Activated CD8-positive, alpha-beta memory T cell treated with anti-CD3 and anti-CD28 coated beads, Interleukin-2, amount 10 ng/mL, durations not matched to agents 7 days and 5 days (primary cell): ENCODE data around the gene RING1. TPM values are rescaled to one million over a fixed set of nuclear protein-coding genes. Genes with fewer than 3 reads are reported as not detected.
A peak's percentile ranks its signal among the peaks of the same experiment; 100 is the strongest.

Experiments
- ATAC-seq: fragments of 150-1000 bp; cut with Tn5 transposase; one replicate; pipeline ENCODE4 v1.10.0; 2021; ENCODE audit warnings: moderate library complexity
- CTCF ChIA-PET: fragments of 350-600 bp; sonication (Branson Sonifier 250); formaldehyde crosslinking; loops from one replicate; lab custom pipeline; 2021; ENCODE audit warnings: antibody characterized with exemption; lab: Charles Lee
- DNase-seq: peaks from one replicate; pipeline ENCODE4 v3.0.0-alpha.2; 2020
- H3K27ac Mint-ChIP-seq: one replicate; pipeline ENCODE4 v1.8.0; 2021; ENCODE audit warnings: mild to moderate bottlenecking, mixed read lengths
- H3K27me3 Mint-ChIP-seq: one replicate; pipeline ENCODE4 v1.8.0; 2021; ENCODE audit warnings: mixed read lengths
- H3K36me3 Mint-ChIP-seq: one replicate; pipeline ENCODE4 v1.8.0; 2021; ENCODE audit warnings: mild to moderate bottlenecking, mixed read lengths
- H3K4me1 Mint-ChIP-seq: one replicate; pipeline ENCODE4 v1.8.0; 2021; ENCODE audit warnings: mixed read lengths
- H3K4me3 Mint-ChIP-seq: one replicate; pipeline ENCODE4 v1.8.0; 2021; ENCODE audit warnings: mild to moderate bottlenecking, moderate library complexity, mixed read lengths
- H3K9me3 Mint-ChIP-seq: one replicate; pipeline ENCODE4 v1.8.0; 2022; ENCODE audit warnings: low read depth, mixed read lengths
- total RNA-seq, 2 experiments: library from RNA; stranded (reverse); gene quantifications; one replicate each; pipeline ENCODE4 v1.2.3, GENCODE V29; 2021

Gene RING1
- total RNA-seq, 2 experiments from 2014 or later: 32.6 to 37.8 TPM

DNA sequence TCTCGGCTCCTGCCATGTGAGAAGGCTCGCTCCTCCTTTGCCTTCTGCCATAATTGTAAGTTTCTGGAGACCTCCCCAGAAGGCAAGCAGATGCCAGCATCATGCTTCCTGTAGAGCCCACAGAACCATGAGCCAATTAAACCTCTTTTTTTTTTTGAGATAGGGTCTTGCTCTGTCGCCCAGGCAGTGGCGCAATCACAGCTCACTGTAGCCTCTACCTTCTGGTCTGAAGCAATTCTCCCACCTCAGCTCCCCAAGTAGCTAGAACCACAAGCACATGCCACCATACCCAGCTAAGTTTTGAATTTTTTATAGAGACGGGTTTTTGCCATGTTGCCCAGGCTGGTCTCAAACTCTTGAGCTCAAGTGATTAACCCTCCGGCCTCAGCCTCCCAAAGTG, 28.6 kb downstream of the RING1 start:
- CTCF ChIA-PET: interaction anchor here (0.7 to 1.2 kb wide), 2 partner anchors 10 to 39 kb away, joined by 3 to 4 read pairs; no protein-coding TSS in a partner anchor
- Mint-ChIP-seq H3K4me3 (no peak overlapping the region), H3K9me3 (no peaks in the 10 kb centered on the region), H3K4me1 (peaks cover 6% of the 10 kb centered on the region), H3K27ac (no peak overlapping the region), H3K36me3 (no peaks in the 10 kb centered on the region), H3K27me3 (peaks cover 45% of the 10 kb centered on the region)
- DNase-seq: no peak
- no peak for ATAC-seq

DNA sequence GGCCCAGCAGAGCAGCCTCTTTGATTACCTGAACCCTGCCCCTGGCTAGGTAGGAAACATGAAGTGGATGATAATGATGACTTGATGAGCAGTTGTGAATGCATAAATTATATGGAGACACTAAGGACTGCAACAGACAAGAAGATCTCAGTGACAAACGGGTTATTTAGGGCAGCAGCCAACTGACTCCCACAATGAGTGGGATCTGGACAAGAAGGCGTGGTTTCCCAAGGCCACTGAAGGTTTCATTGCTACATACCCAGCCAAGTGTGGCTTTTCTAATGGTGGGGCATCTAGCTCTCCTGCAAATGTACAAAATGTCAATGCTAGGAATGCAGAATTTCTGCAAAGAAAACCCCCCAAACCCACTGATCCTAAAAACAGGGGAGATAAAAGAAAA, 29.4 kb downstream of the RING1 start:
- Mint-ChIP-seq H3K36me3 (no peaks in the 10 kb centered on the region), H3K27me3 (peaks cover 48% of the 10 kb centered on the region), H3K4me3 (no peak overlapping the region), H3K4me1 (peaks cover 12% of the 10 kb centered on the region), H3K27ac (no peak overlapping the region), H3K9me3 (no peaks in the 10 kb centered on the region)
- DNase-seq: no peak
- CTCF ChIA-PET: interaction anchor here (1.0 to 1.4 kb wide), 4 partner anchors 11 to 113 kb away, joined by 3 to 5 read pairs (median 4); no protein-coding TSS in a partner anchor
- ATAC-seq: no peak

DNA sequence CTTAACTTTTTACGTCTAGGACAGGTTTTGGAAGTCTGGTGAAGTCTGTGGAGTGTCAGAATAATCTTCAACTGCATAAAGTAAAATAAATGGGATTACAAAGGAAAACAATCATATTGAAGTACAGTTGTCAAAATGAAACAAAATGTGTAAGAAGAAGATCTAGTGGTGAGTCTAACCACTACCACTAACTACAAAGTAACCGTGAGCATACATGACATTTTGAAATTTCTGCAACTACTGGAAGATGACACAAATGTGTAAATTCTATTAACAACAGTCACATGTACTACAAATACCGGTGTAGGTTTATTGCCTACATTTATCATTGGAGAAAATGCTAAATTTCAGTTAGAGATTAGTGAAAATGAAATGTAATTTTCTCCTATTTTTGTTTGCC, 33.7 kb downstream of the RING1 start:
- no peaks in the 10 kb centered on the region for H3K9me3 Mint-ChIP-seq

DNA sequence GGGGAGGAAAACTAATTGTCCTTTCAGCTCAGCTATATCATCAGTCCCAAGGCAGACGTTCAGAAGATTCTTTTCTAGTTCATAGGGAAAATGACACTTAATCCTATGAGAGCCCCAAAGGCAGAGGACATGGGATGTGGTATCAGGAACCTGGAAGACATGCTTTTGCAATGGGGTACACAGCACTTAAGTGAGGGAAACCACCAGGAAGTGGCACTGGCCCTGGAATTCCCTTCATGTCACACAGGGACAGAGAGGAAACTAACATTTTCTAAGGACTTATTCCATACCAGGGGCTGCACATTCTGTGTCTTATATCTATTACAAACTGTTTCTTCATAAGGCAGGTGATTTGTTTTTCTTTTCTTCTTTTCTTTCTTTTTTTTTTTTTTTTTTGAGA, 35.2 kb downstream of the RING1 start:
- CTCF ChIA-PET: interaction anchor here (0.7 to 2.1 kb wide), 5 partner anchors 23 to 117 kb away, joined by 3 to 6 read pairs (median 3); no protein-coding TSS in a partner anchor
- DNase-seq: no peak
- ATAC-seq: no peak
- Mint-ChIP-seq H3K27ac (no peak overlapping the region), H3K36me3 (no peaks in the 10 kb centered on the region), H3K4me3 (no peak overlapping the region), H3K9me3 (no peaks in the 10 kb centered on the region), H3K4me1 (peaks cover 16% of the 10 kb centered on the region), H3K27me3 (peaks cover 36% of the 10 kb centered on the region)

More for the DNA sequence above, 33.7 kb downstream of the RING1 start:
- Mint-ChIP-seq H3K4me3 (peak overlapping the region; percentile 25), H3K27ac (no peak overlapping the region), H3K36me3 (no peaks in the 10 kb centered on the region), H3K4me1 (peaks cover 12% of the 10 kb centered on the region), H3K27me3 (peaks cover 44% of the 10 kb centered on the region)
- CTCF ChIA-PET: interaction anchor here (2.1 to 2.2 kb wide), 2 partner anchors 80 to 124 kb away, joined by 5 to 6 read pairs; no protein-coding TSS in a partner anchor
- ATAC-seq: peak; percentile 75
- no peak for DNase-seq

DNA sequence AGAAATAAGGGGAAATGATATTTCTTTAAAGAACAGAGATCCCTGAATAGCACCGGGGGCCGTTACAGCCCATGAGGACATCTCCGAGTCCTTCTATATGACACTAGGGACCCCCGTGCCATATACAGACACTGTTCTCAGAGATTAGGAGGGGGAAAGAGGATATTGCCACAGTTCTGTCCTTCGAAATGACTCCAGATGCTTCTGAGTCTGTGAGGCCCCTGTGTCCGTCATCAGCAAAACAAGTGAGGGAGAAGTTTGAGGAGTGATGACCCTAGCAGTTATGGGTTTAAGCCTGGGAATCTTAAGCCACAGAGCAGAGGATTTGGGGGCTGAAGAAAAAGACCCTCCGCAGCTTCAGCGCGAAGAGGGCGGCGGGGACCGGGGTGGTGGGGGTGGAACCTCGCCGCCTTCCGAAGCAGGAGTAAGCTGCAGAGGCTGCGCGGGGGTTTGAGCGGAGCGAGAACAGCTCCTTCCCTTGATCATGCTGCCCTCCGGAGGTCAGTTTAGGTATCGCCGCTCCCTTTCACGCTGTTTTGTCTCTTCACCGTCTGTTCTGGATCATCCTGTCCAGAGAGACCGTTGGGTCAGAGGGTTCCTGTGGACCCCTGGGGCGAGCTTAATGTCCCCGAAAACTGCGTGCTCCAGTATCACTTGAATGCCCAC, 39.8 kb downstream of the RING1 start:
- Mint-ChIP-seq H3K9me3 (no peaks in the 10 kb centered on the region), H3K4me3 (peak overlapping the region; percentile 90), H3K27me3 (peaks cover 15% of the 10 kb centered on the region), H3K36me3 (peaks cover 21% of the 10 kb centered on the region), H3K27ac (peak overlapping the region; percentile 94), H3K4me1 (peaks cover 37% of the 10 kb centered on the region)
- CTCF ChIA-PET: interaction anchor here (0.5 to 6.2 kb wide), 47 partner anchors 8 to 410 kb away, joined by 3 to 108 read pairs (median 5); partner anchors contain the start of genes B3GALT4, HLA-DMA, HLA-DPA1 and HLA-DPB1
- peak; percentile 42 for ATAC-seq
- peak; percentile 95 for DNase-seq

DNA sequence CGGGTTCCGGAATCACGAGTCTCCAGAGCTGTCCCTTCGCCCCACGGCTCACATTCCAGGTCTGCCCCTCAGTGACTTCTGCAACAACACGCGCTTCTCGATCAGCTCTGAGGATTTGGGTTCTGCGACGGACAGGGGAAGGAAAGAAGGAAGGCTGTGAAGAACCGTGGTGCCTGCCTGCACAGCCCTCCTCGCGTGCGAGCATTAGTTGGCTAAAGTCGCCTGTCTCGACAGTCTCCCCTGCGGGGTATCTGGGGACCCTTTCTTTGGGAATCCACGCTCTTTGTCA, 40.3 kb downstream of the RING1 start:
- H3K36me3 Mint-ChIP-seq: peaks cover 21% of the 10 kb centered on the region
- ATAC-seq: peak; percentile 8
- peaks cover 11% of the 10 kb centered on the region for H3K27me3 Mint-ChIP-seq
- peak overlapping the region; percentile 90 for H3K4me3 Mint-ChIP-seq
- peaks cover 37% of the 10 kb centered on the region for H3K4me1 Mint-ChIP-seq
- CTCF ChIA-PET: interaction anchor here (0.8 to 6.2 kb wide), 44 partner anchors 8 to 410 kb away, joined by 3 to 108 read pairs (median 6); partner anchors contain the start of genes B3GALT4, HLA-DMA, HLA-DPA1 and HLA-DPB1
- DNase-seq: peak; percentile 66
- no peaks in the 10 kb centered on the region for H3K9me3 Mint-ChIP-seq
- peak overlapping the region; percentile 94 for H3K27ac Mint-ChIP-seq

DNA sequence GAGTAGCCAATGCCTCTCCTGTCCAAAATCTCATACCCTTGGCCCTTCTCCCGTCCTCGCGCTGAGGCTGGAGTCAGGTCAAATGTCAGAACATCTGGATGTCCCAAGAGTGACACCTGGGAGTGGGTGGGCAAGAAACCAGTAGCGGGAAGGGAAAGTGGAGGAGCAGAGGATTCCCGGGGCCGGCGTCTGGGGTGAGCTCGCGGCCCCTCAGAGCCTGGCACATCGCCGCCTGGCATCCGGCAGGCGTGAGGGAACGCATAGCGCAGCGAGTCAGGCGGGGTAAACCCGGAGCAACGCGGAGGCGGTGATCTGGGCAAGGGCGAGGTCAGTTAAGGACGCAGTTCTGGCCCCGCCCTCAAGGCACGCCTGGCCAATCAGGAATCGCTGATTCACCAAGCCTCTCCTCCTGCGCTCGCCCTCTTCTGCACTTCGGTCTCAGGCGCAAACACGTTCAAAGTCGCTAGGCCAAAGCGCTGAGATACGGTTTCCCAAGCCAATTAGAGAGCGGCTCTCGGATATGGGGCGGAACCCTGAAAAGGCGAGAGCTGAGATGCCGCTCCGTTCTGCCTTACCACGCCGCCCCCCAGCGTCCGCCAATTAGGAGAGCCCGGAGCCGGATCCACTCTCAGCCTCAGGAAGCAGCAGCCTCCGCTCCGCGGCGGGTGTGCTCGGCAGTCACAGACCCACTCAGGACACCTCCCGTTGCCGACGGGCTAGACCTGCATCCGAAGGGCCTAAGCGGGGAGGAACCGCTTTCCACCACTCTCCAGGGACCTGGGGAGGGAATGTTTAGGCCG, 40.8 kb downstream of the RING1 start:
- DNase-seq: peak; percentile 99
- peak overlapping the region; percentile 94 for H3K27ac Mint-ChIP-seq
- ATAC-seq: peak; percentile 93
- H3K27me3 Mint-ChIP-seq: peaks cover 10% of the 10 kb centered on the region
- no peaks in the 10 kb centered on the region for H3K9me3 Mint-ChIP-seq
- peaks cover 21% of the 10 kb centered on the region for H3K36me3 Mint-ChIP-seq
- peak overlapping the region; percentile 90 for H3K4me3 Mint-ChIP-seq
- peaks cover 37% of the 10 kb centered on the region for H3K4me1 Mint-ChIP-seq
- CTCF ChIA-PET: interaction anchor here (0.8 to 6.2 kb wide), 41 partner anchors 9 to 411 kb away, joined by 3 to 108 read pairs (median 6); partner anchors contain the start of genes B3GALT4, HLA-DPA1, HLA-DPB1 and HSD17B8

DNA sequence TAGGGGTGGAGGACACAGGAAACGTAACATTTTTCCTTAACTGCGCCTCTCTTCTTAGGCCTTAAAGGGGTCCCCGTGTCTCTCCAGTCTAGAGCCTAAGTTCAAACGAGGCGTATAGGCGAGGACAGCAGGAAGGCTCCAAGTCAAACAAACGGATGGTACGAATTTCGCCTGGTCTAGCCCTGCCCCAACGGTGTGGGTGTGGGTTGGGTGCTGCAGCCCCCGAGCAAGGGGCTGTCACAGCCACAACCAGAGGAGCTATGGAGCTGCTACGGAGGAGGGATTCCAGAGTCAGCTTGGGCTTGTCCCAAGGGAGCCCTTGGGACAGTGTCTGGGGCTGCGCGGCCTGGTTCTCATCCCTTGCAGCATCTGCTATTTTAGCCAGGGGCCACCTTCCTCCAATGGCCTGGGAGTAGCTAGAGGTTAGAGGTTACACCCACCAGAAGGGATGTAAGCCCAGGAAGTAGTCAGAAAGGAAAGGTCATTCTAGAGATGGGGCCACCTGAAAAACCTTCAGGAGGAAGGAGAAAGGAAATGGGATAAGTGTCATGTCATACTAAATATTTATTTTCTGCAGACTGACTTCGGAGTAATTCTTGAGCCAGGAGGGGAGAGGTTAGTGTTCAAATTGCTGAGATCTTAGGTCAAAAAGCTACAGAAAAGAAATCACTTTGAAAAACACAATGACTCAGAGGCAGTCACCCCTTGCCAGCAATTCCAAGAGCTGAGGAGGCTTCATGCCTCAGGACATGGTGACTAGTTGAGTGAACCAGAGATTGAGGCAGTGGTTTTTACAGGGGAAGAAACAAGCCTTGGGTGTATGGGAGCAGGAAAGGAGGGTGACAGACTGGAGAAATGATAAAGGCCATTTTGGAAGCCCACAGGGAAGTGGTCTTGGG, 41.7 kb downstream of the RING1 start:
- Mint-ChIP-seq H3K9me3 (no peaks in the 10 kb centered on the region), H3K36me3 (peaks cover 24% of the 10 kb centered on the region), H3K4me1 (peaks cover 37% of the 10 kb centered on the region), H3K4me3 (peak overlapping the region; percentile 90), H3K27me3 (peaks cover 10% of the 10 kb centered on the region), H3K27ac (peak overlapping the region; percentile 94)
- ATAC-seq (no peak), DNase-seq (peak; percentile 48)
- CTCF ChIA-PET: interaction anchor here (0.8 to 6.2 kb wide), 15 partner anchors 10 to 411 kb away, joined by 3 to 108 read pairs (median 21); partner anchors contain the start of genes B3GALT4, HSD17B8, PFDN6 and RING1

DNA sequence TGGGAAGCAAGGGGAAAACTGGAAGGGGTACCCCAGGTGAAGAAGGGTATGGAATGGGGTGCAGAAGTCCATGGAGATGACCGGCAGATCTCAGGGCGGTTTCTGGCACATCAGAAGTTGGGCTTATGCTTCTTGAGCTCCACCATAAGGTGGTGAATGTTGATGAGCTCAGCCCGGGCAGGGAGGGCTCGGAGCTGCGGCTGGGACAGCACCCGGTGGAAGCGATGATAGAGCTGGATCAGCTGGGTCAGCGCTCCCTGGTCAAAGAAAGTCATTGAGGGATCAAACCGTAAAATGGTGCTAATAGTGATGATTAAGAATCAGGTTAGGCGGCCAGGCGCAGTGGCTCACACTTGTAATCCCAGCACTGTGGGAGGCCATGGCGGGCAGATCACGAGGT, 42.4 kb downstream of the RING1 start:
- Mint-ChIP-seq H3K27ac (peak overlapping the region; percentile 94), H3K27me3 (peaks cover 10% of the 10 kb centered on the region), H3K4me3 (no peak overlapping the region), H3K4me1 (peaks cover 38% of the 10 kb centered on the region), H3K36me3 (peaks cover 27% of the 10 kb centered on the region), H3K9me3 (no peaks in the 10 kb centered on the region)
- CTCF ChIA-PET: interaction anchor here (1.5 to 5.2 kb wide), 6 partner anchors 20 to 112 kb away, joined by 4 to 46 read pairs (median 27); partner anchors contain the start of genes B3GALT4, RING1, RPS18 and RXRB
- no peak for ATAC-seq
- DNase-seq: no peak

DNA sequence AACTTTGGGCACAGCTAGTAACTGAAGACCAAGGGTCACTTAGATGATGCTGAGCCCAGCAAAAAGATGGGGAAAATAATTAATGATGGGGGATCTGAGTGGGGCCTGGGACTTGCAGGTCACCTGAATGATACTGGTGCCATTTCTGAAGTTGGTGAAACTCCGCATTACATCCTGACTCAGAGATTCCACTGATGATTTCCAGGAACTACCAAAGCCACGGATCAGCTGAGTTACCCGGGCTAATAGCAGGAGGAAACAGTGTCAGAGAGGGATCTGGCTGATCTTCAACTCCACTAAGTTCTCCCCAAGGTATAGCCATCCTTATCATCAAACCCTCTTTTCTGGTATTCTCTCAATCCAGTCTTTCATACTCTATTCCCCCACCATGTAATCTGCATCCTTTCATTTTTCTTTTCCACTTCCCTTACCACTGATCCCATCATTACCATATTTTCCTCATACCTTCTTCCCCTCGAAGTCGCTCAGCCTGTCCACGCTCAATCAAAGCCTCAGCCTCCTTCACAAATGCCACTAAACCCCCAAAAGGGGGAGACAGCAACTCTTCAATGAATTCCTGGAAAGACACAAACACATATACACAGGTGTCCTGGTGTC, 43.2 kb downstream of the RING1 start:
- Mint-ChIP-seq H3K4me3 (peak overlapping the region; percentile 11), H3K27ac (peak overlapping the region; percentile 61), H3K27me3 (peaks cover 3% of the 10 kb centered on the region), H3K9me3 (no peaks in the 10 kb centered on the region), H3K36me3 (peaks cover 28% of the 10 kb centered on the region), H3K4me1 (peaks cover 39% of the 10 kb centered on the region)
- ATAC-seq (no peak), DNase-seq (no peak)
- CTCF ChIA-PET: interaction anchor here (1.5 to 5.2 kb wide), 4 partner anchors 20 to 113 kb away, joined by 4 to 46 read pairs (median 20); partner anchors contain the start of genes RPS18, RXRB, SLC39A7 and VPS52

DNA sequence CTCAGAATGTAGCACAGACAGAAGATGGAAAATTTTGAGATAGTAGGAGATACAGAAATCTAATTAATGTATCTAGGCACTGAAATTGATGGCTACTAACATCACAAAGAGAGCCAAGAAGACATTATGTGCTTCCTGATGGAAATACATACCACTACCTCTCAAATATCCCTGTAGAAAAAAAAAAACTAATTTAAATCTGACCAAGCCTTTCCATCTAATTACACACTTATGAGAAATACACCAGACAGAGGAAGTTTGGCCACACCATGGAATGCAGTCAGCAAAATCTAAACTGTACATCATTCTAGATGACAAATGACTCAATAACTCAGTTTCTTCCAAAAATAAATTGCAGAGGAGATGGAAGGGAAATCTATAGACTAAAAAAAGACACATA, 44.5 kb downstream of the RING1 start:
- H3K4me3 Mint-ChIP-seq: no peak overlapping the region
- CTCF ChIA-PET: no interaction called here

DNA sequence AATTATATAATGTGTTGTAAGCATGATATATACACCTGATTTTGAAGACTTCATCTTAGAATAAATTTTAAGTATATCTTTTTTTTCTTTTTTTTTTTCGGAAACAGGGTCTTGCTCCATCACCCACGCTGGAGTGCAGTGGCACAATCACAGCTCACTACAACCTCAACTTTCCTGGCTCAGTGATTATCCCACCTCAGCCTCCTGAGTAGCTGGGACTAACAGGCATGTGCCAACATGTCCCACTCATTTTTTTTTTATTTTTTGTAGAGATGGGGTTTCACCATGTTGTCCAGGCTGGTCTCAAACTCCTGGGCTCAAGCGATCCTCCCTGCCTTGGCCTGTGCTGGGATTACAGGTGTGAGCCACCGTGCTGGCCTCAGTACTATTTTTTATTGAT, 46.3 kb downstream of the RING1 start:
- Mint-ChIP-seq H3K4me3 (no peak overlapping the region), H3K9me3 (no peaks in the 10 kb centered on the region), H3K27me3 (no peaks in the 10 kb centered on the region), H3K4me1 (peaks cover 28% of the 10 kb centered on the region), H3K36me3 (peaks cover 38% of the 10 kb centered on the region), H3K27ac (no peak overlapping the region)
- no peak for DNase-seq
- CTCF ChIA-PET: interaction anchor here (1.1 to 2.0 kb wide), 4 partner anchors 12 to 171 kb away, joined by 3 to 9 read pairs (median 4); partner anchors contain the start of genes RPS18 and VPS52
- ATAC-seq: no peak

More for the DNA sequence above, 44.5 kb downstream of the RING1 start:
- DNase-seq (no peak), ATAC-seq (no peak)
- H3K4me1 Mint-ChIP-seq: peaks cover 39% of the 10 kb centered on the region
- no peaks in the 10 kb centered on the region for H3K9me3 Mint-ChIP-seq
- H3K27ac Mint-ChIP-seq: no peak overlapping the region
- H3K27me3 Mint-ChIP-seq: no peaks in the 10 kb centered on the region
- H3K36me3 Mint-ChIP-seq: peaks cover 30% of the 10 kb centered on the region
